H9 (cell line): ENCODE results near the gene SPDYE4. TPM values are rescaled to one million over a fixed set of nuclear protein-coding genes. Genes with fewer than 3 reads are reported as not detected.

Experiments
- DNase-seq: peaks from one replicate; pipeline ENCODE4 v3.0.0-alpha.2; 2017
- H2AFZ ChIP-seq: one replicate; pipeline ENCODE4 v1.6.1; 2013; ENCODE audit warnings: mild to moderate bottlenecking, low read length, control low read depth, moderate library complexity
- H2AK5ac ChIP-seq: 2 replicates; pipeline ENCODE4 v1.6.1; 2013; ENCODE audit warnings: low read length, control low read depth, mixed read lengths; ENCODE audit not compliant: insufficient read length
- H2BK120ac ChIP-seq: one replicate; pipeline ENCODE4 v1.6.1; 2013; ENCODE audit warnings: low read depth, mild to moderate bottlenecking, low read length, control low read depth, inconsistent platforms; ENCODE audit not compliant: poor library complexity, severe bottlenecking
- H2BK12ac ChIP-seq: 2 replicates; pipeline ENCODE4 v1.6.1; 2013; ENCODE audit warnings: low read length, control low read depth, mixed read lengths, low read depth; ENCODE audit not compliant: insufficient read length
- H2BK15ac ChIP-seq: 2 replicates; pipeline ENCODE4 v1.6.1; 2013; ENCODE audit warnings: low read depth, low read length, control low read depth
- H2BK20ac ChIP-seq: one replicate; pipeline ENCODE4 v1.6.1; 2013; ENCODE audit warnings: low read depth, mild to moderate bottlenecking, low read length, control low read depth, inconsistent platforms; ENCODE audit not compliant: poor library complexity, severe bottlenecking
- H2BK5ac ChIP-seq: 2 replicates; pipeline ENCODE4 v1.6.1; 2013; ENCODE audit warnings: low read length, control low read depth, mixed read lengths; ENCODE audit not compliant: insufficient read length
- H3K14ac ChIP-seq: 2 replicates; pipeline ENCODE4 v1.6.1; 2013; ENCODE audit warnings: low read length, control low read depth; ENCODE audit not compliant: insufficient read depth
- H3K18ac ChIP-seq: 2 replicates; pipeline ENCODE4 v1.6.1; 2013; ENCODE audit warnings: low read depth, mild to moderate bottlenecking, mixed read lengths, low read length, control low read depth; ENCODE audit not compliant: insufficient read length
- H3K23ac ChIP-seq: 2 replicates; pipeline ENCODE4 v1.6.1; 2013; ENCODE audit warnings: low read length, control low read depth, mixed read lengths, low read depth; ENCODE audit not compliant: insufficient read length
- H3K23me2 ChIP-seq: 2 replicates; pipeline ENCODE4 v1.6.1; 2013; ENCODE audit warnings: low read depth, mild to moderate bottlenecking, mixed read lengths, low read length, control low read depth; ENCODE audit not compliant: insufficient read length, poor library complexity, severe bottlenecking
- H3K27ac ChIP-seq: 2 replicates; pipeline ENCODE4 v1.5.1; 2013; ENCODE audit warnings: low read length, control low read depth, mixed read lengths, low read depth; ENCODE audit not compliant: insufficient read length
- H3K27me3 ChIP-seq: 2 replicates; pipeline ENCODE4 v1.6.1; 2013; ENCODE audit warnings: low read length, control low read depth, inconsistent platforms; ENCODE audit not compliant: insufficient read depth
- H3K4ac ChIP-seq: 2 replicates; pipeline ENCODE4 v1.6.1; 2013; ENCODE audit warnings: low read depth, mild to moderate bottlenecking, control low read depth, inconsistent platforms, low read length, moderate library complexity
- H3K4me1 ChIP-seq: 2 replicates; pipeline ENCODE4 v1.6.1; 2013; ENCODE audit warnings: low read length, control low read depth, inconsistent platforms; ENCODE audit not compliant: insufficient read depth
- H3K4me2 ChIP-seq: 2 replicates; pipeline ENCODE4 v1.6.1; 2013; ENCODE audit warnings: low read length, control low read depth, mixed read lengths; ENCODE audit not compliant: insufficient read length, insufficient read depth
- H3K56ac ChIP-seq: 2 replicates; pipeline ENCODE4 v1.6.1; 2013; ENCODE audit warnings: low read depth, mild to moderate bottlenecking, mixed read lengths, low read length, control low read depth; ENCODE audit not compliant: insufficient read length
- H3K79me1 ChIP-seq: 2 replicates; pipeline ENCODE4 v1.6.1; 2013; ENCODE audit warnings: low read depth, mild to moderate bottlenecking, moderate library complexity, low read length, control low read depth, inconsistent platforms; ENCODE audit not compliant: insufficient read depth, poor library complexity, severe bottlenecking
- H3K79me2 ChIP-seq: 2 replicates; pipeline ENCODE4 v1.6.1; 2013; ENCODE audit warnings: low read length, control low read depth, inconsistent platforms; ENCODE audit not compliant: insufficient read depth
- H3K9ac ChIP-seq: 2 replicates; pipeline ENCODE4 v1.6.1; 2013; ENCODE audit warnings: low read length, control low read depth, mixed read lengths; ENCODE audit not compliant: insufficient read length; ENCODE audit errors: extremely low read depth
- H3K9me3 ChIP-seq: one replicate; pipeline ENCODE4 v1.6.1; 2013; ENCODE audit warnings: low read depth, low read length, inconsistent platforms; ENCODE audit not compliant: control insufficient read depth
- H3T11ph ChIP-seq: one replicate; pipeline ENCODE4 v1.6.1; 2013; ENCODE audit warnings: mild to moderate bottlenecking, low read length, control low read depth, inconsistent platforms
- H4K20me1 ChIP-seq: one replicate; pipeline ENCODE4 v1.6.1; 2013; ENCODE audit not compliant: control insufficient read depth, insufficient read length, insufficient read depth
- H4K5ac ChIP-seq: 2 replicates; pipeline ENCODE4 v1.6.1; 2013; ENCODE audit warnings: low read depth, mild to moderate bottlenecking, mixed read lengths, low read length, control low read depth; ENCODE audit not compliant: insufficient read length
- H4K8ac ChIP-seq: replicated peaks from 2 replicates; pipeline ENCODE4 v1.6.1; 2013; ENCODE audit warnings: low read length, control low read depth, mixed read lengths, low read depth; ENCODE audit not compliant: insufficient read length
- H4K91ac ChIP-seq: 2 replicates; pipeline ENCODE4 v1.6.1; 2013; ENCODE audit warnings: low read depth, mild to moderate bottlenecking, moderate library complexity, mixed read lengths, low read length, control low read depth; ENCODE audit not compliant: insufficient read length
- H3K27ac Mint-ChIP-seq, 3 experiments: 2 replicates in 2 of 3; 3 replicates in 1 of 3; pipeline ENCODE4 v1.8.0; 2020 to 2021; ENCODE audit warnings: mixed read lengths in 3 of 3, mild to moderate bottlenecking in 1 of 3, moderate library complexity in 1 of 3
- H3K27me3 Mint-ChIP-seq: 2 replicates; pipeline ENCODE4 v1.8.0; 2021; ENCODE audit warnings: low read depth, mild to moderate bottlenecking, moderate library complexity, mixed read lengths
- H3K36me3 Mint-ChIP-seq, 3 experiments: 2 replicates in 2 of 3; 3 replicates in 1 of 3; pipeline ENCODE4 v1.8.0; 2020 to 2021; ENCODE audit warnings: low read depth in 3 of 3, mixed read lengths in 3 of 3; ENCODE audit not compliant: insufficient read depth in 1 of 3
- H3K4me1 Mint-ChIP-seq, 2 experiments: 2 replicates each; pipeline ENCODE4 v1.8.0; 2020; ENCODE audit warnings: mixed read lengths in 2 of 2
- H3K4me3 Mint-ChIP-seq, 2 experiments: 2 replicates in 1 of 2; 3 replicates in 1 of 2; pipeline ENCODE4 v1.8.0; 2020 to 2021; ENCODE audit warnings: mild to moderate bottlenecking in 2 of 2, mixed read lengths in 2 of 2, moderate library complexity in 1 of 2
- H3K9me3 Mint-ChIP-seq, 2 experiments: 2 replicates in 1 of 2; 3 replicates in 1 of 2; pipeline ENCODE4 v1.8.0; 2020; ENCODE audit warnings: mild to moderate bottlenecking in 2 of 2, mixed read lengths in 2 of 2, moderate library complexity in 1 of 2
- CTCF ChIP-seq: fragments of 200-600 bp; sonication (generic); conservative IDR thresholded peaks from 3 replicates; pipeline ENCODE4 v1.8.0; 2021; ENCODE audit warnings: antibody characterized with exemption, mild to moderate bottlenecking
- WGBS: extraction: QIAGEN DNeasy Blood & Tissue Kit; methylation state at CpG from one replicate; pipeline ENCODE4 v1.1.7; 2013; ENCODE audit warnings: missing lambda C conversion rate, low lambda C conversion rate, mixed read lengths; ENCODE audit not compliant: insufficient read length; ENCODE audit errors: extremely low coverage; 5-methylcytosine and 5-hydroxymethylcytosine counted together
- total RNA-seq: library from RNA; stranded (reverse); gene quantifications from 2 replicates; pipeline ENCODE4 v1.2.1, GENCODE V29; 2021

The SPDYE4 gene
- total RNA-seq, 1 experiment from 2014 or later: not detected

GRCh38 chr17:8735336-8735939 is 22.9 kb downstream of the SPDYE4 start:
- no peak overlapping the region for H2BK120ac ChIP-seq
- no CpG with 5 or more reads among the region's 23 CpGs for WGBS
- H3K4me2 ChIP-seq: no peak overlapping the region
- no peak overlapping the region for H4K5ac ChIP-seq
- no peak overlapping the region for H3K18ac ChIP-seq
- no peaks in the 10 kb centered on the region for H3K23me2 ChIP-seq
- H3K79me1 ChIP-seq: no peaks in the 10 kb centered on the region
- H3K4ac ChIP-seq: no peak overlapping the region
- Mint-ChIP-seq H3K4me1 (peaks cover 10 to 27% of the 10 kb centered on the region in 2 experiments), H3K9me3 (no peaks in the 10 kb centered on the region; a peak in 2 of 5 replicates), H3K36me3 (no peaks in the 10 kb centered on the region), H3K27ac (no peak overlapping the region), H3K27me3 (no peaks in the 10 kb centered on the region), H3K4me3 (no peak overlapping the region)
- no peak overlapping the region for H3T11ph ChIP-seq
- no peak overlapping the region for H2AK5ac ChIP-seq
- H4K8ac ChIP-seq: no peak overlapping the region
- no peaks in the 10 kb centered on the region for H3K27me3 ChIP-seq
- no peak overlapping the region for H2BK12ac ChIP-seq
- no peaks in the 10 kb centered on the region for H3K4me1 ChIP-seq
- no peak overlapping the region for H3K23ac ChIP-seq
- H3K9ac ChIP-seq: no peak overlapping the region
- no peak for DNase-seq
- no peak overlapping the region for H2BK15ac ChIP-seq
- H3K79me2 ChIP-seq: no peaks in the 10 kb centered on the region
- H2BK5ac ChIP-seq: no peak overlapping the region
- no peak overlapping the region for H4K91ac ChIP-seq
- no peaks in the 10 kb centered on the region for H3K9me3 ChIP-seq
- no peak overlapping the region for H3K27ac ChIP-seq
- H3K56ac ChIP-seq: no peak overlapping the region
- no peak overlapping the region for H3K14ac ChIP-seq
- no peak overlapping the region for H2BK20ac ChIP-seq
- H4K20me1 ChIP-seq: no peaks in the 10 kb centered on the region
- no peak overlapping the region for H2AFZ ChIP-seq
- TF ChIP-seq CTCF: no peak
